MCF 10A (cell line): ENCODE measurements around the gene FAM171A1. TPM values are rescaled to one million over a fixed set of nuclear protein-coding genes. Genes with fewer than 3 reads are reported as not detected.
A peak's percentile ranks its signal among the peaks of the same experiment; 100 is the strongest.

Experiments used
- BruUV-seq: library from RNA; stranded (reverse); fragments of 400-500 nt; replicated peaks from 2 replicates; lab custom pipeline; 2021; lab: Mats Ljungman, UMichigan
- CTCF ChIA-PET: fragments of 300-600 bp; sonication (Branson Sonifier 250); formaldehyde crosslinking; extraction: SDS; loops from one replicate; lab custom pipeline; 2021; ENCODE audit warnings: antibody characterized with exemption, inconsistent platforms; lab: Yijun Ruan, JAX
- POLR2A ChIA-PET: fragments of 300-600, 350-650 bp; sonication (Branson Sonifier 250); formaldehyde crosslinking; extraction: SDS; loops from one replicate; lab custom pipeline; 2020; ENCODE audit warnings: antibody characterized with exemption, inconsistent platforms; lab: Yijun Ruan, JAX
- DNase-seq: peaks from one replicate; pipeline ENCODE4 v3.0.0-alpha.2; 2018; ENCODE audit not compliant: unreplicated experiment
- H3K27ac Mint-ChIP-seq: one replicate; pipeline ENCODE4 v1.8.0; 2022; ENCODE audit warnings: mild to moderate bottlenecking, low read depth, mixed read lengths; ENCODE audit not compliant: unreplicated experiment
- H3K27me3 Mint-ChIP-seq: one replicate; pipeline ENCODE4 v1.8.0; 2022; ENCODE audit warnings: mixed read lengths; ENCODE audit not compliant: insufficient read depth, unreplicated experiment
- H3K36me3 Mint-ChIP-seq: one replicate; pipeline ENCODE4 v1.8.0; 2022; ENCODE audit warnings: mild to moderate bottlenecking, moderate library complexity, mixed read lengths; ENCODE audit not compliant: insufficient read depth, unreplicated experiment
- H3K4me1 Mint-ChIP-seq: one replicate; pipeline ENCODE4 v1.8.0; 2022; ENCODE audit warnings: mixed read lengths; ENCODE audit not compliant: insufficient read depth, unreplicated experiment
- H3K4me3 Mint-ChIP-seq: one replicate; pipeline ENCODE4 v1.8.0; 2022; ENCODE audit warnings: mild to moderate bottlenecking, moderate library complexity, mixed read lengths; ENCODE audit not compliant: unreplicated experiment
- H3K9me3 Mint-ChIP-seq: one replicate; pipeline ENCODE4 v1.8.0; 2022; ENCODE audit warnings: mixed read lengths; ENCODE audit not compliant: unreplicated experiment
- CTCF ChIP-seq: fragments of 200-600 bp; IDR thresholded peaks from one replicate; pipeline ENCODE4 v1.8.0; 2022; ENCODE audit warnings: antibody characterized with exemption, mild to moderate bottlenecking; ENCODE audit not compliant: unreplicated experiment
- intact Hi-C: fragments of 100-400 bp; cut with micrococcal nuclease; formaldehyde crosslinking; loops from 2 replicates; pipeline ENCODE4 v1.14.1; 2022
- total RNA-seq: library from RNA; stranded (reverse); gene quantifications from 2 replicates; pipeline ENCODE4 v1.2.3, GENCODE V29; 2022

Gene FAM171A1
- total RNA-seq, 1 experiment from 2014 or later, result 9.3 TPM

- no peak overlapping the region for H3K4me3 Mint-ChIP-seq
- peaks cover 5% of the 10 kb centered on the region for H3K4me1 Mint-ChIP-seq
- H3K27me3 Mint-ChIP-seq, result no peaks in the 10 kb centered on the region
- CTCF ChIA-PET, result interaction anchor here (0.7 to 0.8 kb wide), 2 partner anchors 11 to 13 kb away, joined by 3 read pairs; no protein-coding TSS in a partner anchor
- TF ChIP-seq CTCF, result no peak
- no TSS peak for BruUV-seq
- no peak for DNase-seq
- no peak overlapping the region for H3K27ac Mint-ChIP-seq
- POLR2A ChIA-PET, result no interaction called here
- H3K36me3 Mint-ChIP-seq, result no peaks in the 10 kb centered on the region
- intact Hi-C loops, result no loop called here
- peaks cover 4% of the 10 kb centered on the region for H3K9me3 Mint-ChIP-seq
Measured at GRCh38 chr10:15214237-15214636, 156.9 kb downstream of the FAM171A1 start.

- Mint-ChIP-seq H3K27me3 (no peaks in the 10 kb centered on the region), H3K27ac (no peak overlapping the region), H3K4me1 (peaks cover 5% of the 10 kb centered on the region), H3K4me3 (no peak overlapping the region), H3K9me3 (peaks cover 4% of the 10 kb centered on the region), H3K36me3 (no peaks in the 10 kb centered on the region)
- TF ChIP-seq CTCF, result no peak
- BruUV-seq, result no TSS peak
- ChIA-PET POLR2A (no interaction called here), CTCF (interaction anchor here (0.6 kb wide), 2 partner anchors 47 to 160 kb away, joined by 3 read pairs; no protein-coding TSS in a partner anchor)
- intact Hi-C loops, result no loop called here
- no peak for DNase-seq
Measured at GRCh38 chr10:15213461-15213861, 157.6 kb downstream of the FAM171A1 start.

GRCh38 chr10:15211464-15211979 is 159.6 kb downstream of the FAM171A1 start:
- no peak for TF ChIP-seq CTCF
- ChIA-PET CTCF (interaction anchor here (0.8 to 1.2 kb wide), 7 partner anchors 10 to 143 kb away, joined by 3 to 4 read pairs (median 3); no protein-coding TSS in a partner anchor), POLR2A (interaction anchor here (0.6 kb wide), 1 partner anchor 42 kb away, joined by 3 read pairs; no protein-coding TSS in a partner anchor)
- peaks cover 4% of the 10 kb centered on the region for H3K9me3 Mint-ChIP-seq
- intact Hi-C loops, result no loop called here
- no peaks in the 10 kb centered on the region for H3K27me3 Mint-ChIP-seq
- no peaks in the 10 kb centered on the region for H3K36me3 Mint-ChIP-seq
- peak overlapping the region; percentile 27 for H3K27ac Mint-ChIP-seq
- DNase-seq, result peak; percentile 59
- H3K4me3 Mint-ChIP-seq, result no peak overlapping the region
- H3K4me1 Mint-ChIP-seq, result peaks cover 5% of the 10 kb centered on the region
- BruUV-seq, result no TSS peak

GRCh38 chr10:15210521-15210920 is 160.6 kb downstream of the FAM171A1 start:
- no peak for TF ChIP-seq CTCF
- H3K36me3 Mint-ChIP-seq, result no peaks in the 10 kb centered on the region
- intact Hi-C loops, result loop anchor here (1.0 kb wide), 1 partner anchor 161 kb away; the partner anchor contains the start of gene FAM171A1
- ChIA-PET CTCF (interaction anchor here (0.5 to 1.2 kb wide), 11 partner anchors 9 to 878 kb away, joined by 3 to 4 read pairs (median 3); partner anchors contain the start of gene FAM171A1), POLR2A (no interaction called here)
- H3K27me3 Mint-ChIP-seq, result no peaks in the 10 kb centered on the region
- BruUV-seq, result no TSS peak
- peaks cover 4% of the 10 kb centered on the region for H3K9me3 Mint-ChIP-seq
- no peak for DNase-seq
- peaks cover 5% of the 10 kb centered on the region for H3K4me1 Mint-ChIP-seq
- H3K4me3 Mint-ChIP-seq, result no peak overlapping the region
- H3K27ac Mint-ChIP-seq, result no peak overlapping the region
